ENCODE data around the gene SMARCD3. TPM values are rescaled to one million over a fixed set of nuclear protein-coding genes. Genes with fewer than 3 reads are reported as not detected.
A peak's percentile ranks its signal among the peaks of the same experiment; 100 is the strongest.

SMARCD3 gene
- total and polyA plus RNA-seq, 2 experiments from 2014 or later = 3.3 to 4.0 TPM

DNA sequence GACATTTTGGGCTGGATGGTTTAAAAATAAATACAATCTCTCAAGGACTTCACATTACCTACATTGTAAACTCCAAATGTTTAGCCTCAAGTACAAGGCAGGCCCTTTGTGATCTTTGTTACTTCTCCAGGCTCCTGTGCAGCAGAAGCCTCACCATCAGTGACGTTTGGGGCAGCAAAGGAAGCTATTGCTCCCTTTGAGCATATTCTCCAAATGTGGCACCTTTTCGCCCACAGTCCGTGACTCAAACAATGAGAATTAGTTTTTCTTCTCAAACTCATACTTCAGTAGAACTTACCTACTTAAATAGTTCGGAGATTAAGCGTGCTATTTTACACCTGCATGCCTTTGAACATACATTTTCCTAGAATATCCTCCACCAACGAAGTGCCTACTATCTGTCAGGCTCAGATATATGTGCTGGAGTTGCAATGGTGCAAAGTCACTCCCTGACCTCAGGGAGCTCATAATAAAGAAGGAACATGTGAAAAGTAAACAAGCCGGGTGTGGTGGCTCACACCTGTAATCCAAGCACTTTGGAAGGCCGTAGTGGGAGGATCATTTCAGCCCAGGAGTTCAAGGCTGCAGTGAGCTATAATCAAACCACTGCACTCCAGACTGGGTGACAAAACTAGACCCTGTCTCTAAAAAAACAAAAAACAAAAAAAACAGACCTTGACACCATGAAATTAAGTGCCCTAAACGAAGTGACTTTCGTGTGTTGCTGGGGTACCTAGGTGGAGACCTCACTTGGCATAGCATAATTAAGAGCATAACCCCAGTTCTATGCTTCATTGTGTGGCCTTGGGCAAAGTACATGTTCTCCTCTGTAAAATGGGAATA, 20.2 kb downstream of the SMARCD3 start:
- ATAC-seq (no peak), DNase-seq (ENCODE audit: low spot score) (no peak)
- H3K27me3 Mint-ChIP-seq (ENCODE audit: insufficient read depth, low read depth, poor library complexity) = peaks cover 15% of the 10 kb centered on the region
- H3K36me3 ChIP-seq (ENCODE audit: insufficient read depth) = peaks cover 5% of the 10 kb centered on the region
- H2AFZ ChIP-seq = peak overlapping the region; percentile 2
- H3K79me2 ChIP-seq (replicated peaks; ENCODE audit: insufficient read depth) = peaks cover 22% of the 10 kb centered on the region
- H3K27me3 ChIP-seq (ENCODE audit: insufficient read depth) = no peaks in the 10 kb centered on the region
- H3K4me3 Mint-ChIP-seq = peak overlapping the region; percentile 98
- H3K4me1 ChIP-seq (ENCODE audit: insufficient read depth) = peaks cover 14% of the 10 kb centered on the region
- peak overlapping the region; percentile 82 for H3K27ac ChIP-seq (ENCODE audit: low read depth)
- H3K27ac Mint-ChIP-seq = peak overlapping the region; percentile 98
- H3K4me3 ChIP-seq = peak overlapping the region; percentile 95
- H3K4me2 ChIP-seq = peak overlapping the region; percentile 78
- TF ChIP-seq, protein P1, sequence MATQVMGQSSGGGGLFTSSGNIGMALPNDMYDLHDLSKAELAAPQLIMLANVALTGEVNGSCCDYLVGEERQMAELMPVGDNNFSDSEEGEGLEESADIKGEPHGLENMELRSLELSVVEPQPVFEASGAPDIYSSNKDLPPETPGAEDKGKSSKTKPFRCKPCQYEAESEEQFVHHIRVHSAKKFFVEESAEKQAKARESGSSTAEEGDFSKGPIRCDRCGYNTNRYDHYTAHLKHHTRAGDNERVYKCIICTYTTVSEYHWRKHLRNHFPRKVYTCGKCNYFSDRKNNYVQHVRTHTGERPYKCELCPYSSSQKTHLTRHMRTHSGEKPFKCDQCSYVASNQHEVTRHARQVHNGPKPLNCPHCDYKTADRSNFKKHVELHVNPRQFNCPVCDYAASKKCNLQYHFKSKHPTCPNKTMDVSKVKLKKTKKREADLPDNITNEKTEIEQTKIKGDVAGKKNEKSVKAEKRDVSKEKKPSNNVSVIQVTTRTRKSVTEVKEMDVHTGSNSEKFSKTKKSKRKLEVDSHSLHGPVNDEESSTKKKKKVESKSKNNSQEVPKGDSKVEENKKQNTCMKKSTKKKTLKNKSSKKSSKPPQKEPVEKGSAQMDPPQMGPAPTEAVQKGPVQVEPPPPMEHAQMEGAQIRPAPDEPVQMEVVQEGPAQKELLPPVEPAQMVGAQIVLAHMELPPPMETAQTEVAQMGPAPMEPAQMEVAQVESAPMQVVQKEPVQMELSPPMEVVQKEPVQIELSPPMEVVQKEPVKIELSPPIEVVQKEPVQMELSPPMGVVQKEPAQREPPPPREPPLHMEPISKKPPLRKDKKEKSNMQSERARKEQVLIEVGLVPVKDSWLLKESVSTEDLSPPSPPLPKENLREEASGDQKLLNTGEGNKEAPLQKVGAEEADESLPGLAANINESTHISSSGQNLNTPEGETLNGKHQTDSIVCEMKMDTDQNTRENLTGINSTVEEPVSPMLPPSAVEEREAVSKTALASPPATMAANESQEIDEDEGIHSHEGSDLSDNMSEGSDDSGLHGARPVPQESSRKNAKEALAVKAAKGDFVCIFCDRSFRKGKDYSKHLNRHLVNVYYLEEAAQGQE (IDR thresholded peaks at IDR 0.05; ENCODE audit: unreplicated experiment) = no peak
- TF ChIP-seq, protein P2, sequence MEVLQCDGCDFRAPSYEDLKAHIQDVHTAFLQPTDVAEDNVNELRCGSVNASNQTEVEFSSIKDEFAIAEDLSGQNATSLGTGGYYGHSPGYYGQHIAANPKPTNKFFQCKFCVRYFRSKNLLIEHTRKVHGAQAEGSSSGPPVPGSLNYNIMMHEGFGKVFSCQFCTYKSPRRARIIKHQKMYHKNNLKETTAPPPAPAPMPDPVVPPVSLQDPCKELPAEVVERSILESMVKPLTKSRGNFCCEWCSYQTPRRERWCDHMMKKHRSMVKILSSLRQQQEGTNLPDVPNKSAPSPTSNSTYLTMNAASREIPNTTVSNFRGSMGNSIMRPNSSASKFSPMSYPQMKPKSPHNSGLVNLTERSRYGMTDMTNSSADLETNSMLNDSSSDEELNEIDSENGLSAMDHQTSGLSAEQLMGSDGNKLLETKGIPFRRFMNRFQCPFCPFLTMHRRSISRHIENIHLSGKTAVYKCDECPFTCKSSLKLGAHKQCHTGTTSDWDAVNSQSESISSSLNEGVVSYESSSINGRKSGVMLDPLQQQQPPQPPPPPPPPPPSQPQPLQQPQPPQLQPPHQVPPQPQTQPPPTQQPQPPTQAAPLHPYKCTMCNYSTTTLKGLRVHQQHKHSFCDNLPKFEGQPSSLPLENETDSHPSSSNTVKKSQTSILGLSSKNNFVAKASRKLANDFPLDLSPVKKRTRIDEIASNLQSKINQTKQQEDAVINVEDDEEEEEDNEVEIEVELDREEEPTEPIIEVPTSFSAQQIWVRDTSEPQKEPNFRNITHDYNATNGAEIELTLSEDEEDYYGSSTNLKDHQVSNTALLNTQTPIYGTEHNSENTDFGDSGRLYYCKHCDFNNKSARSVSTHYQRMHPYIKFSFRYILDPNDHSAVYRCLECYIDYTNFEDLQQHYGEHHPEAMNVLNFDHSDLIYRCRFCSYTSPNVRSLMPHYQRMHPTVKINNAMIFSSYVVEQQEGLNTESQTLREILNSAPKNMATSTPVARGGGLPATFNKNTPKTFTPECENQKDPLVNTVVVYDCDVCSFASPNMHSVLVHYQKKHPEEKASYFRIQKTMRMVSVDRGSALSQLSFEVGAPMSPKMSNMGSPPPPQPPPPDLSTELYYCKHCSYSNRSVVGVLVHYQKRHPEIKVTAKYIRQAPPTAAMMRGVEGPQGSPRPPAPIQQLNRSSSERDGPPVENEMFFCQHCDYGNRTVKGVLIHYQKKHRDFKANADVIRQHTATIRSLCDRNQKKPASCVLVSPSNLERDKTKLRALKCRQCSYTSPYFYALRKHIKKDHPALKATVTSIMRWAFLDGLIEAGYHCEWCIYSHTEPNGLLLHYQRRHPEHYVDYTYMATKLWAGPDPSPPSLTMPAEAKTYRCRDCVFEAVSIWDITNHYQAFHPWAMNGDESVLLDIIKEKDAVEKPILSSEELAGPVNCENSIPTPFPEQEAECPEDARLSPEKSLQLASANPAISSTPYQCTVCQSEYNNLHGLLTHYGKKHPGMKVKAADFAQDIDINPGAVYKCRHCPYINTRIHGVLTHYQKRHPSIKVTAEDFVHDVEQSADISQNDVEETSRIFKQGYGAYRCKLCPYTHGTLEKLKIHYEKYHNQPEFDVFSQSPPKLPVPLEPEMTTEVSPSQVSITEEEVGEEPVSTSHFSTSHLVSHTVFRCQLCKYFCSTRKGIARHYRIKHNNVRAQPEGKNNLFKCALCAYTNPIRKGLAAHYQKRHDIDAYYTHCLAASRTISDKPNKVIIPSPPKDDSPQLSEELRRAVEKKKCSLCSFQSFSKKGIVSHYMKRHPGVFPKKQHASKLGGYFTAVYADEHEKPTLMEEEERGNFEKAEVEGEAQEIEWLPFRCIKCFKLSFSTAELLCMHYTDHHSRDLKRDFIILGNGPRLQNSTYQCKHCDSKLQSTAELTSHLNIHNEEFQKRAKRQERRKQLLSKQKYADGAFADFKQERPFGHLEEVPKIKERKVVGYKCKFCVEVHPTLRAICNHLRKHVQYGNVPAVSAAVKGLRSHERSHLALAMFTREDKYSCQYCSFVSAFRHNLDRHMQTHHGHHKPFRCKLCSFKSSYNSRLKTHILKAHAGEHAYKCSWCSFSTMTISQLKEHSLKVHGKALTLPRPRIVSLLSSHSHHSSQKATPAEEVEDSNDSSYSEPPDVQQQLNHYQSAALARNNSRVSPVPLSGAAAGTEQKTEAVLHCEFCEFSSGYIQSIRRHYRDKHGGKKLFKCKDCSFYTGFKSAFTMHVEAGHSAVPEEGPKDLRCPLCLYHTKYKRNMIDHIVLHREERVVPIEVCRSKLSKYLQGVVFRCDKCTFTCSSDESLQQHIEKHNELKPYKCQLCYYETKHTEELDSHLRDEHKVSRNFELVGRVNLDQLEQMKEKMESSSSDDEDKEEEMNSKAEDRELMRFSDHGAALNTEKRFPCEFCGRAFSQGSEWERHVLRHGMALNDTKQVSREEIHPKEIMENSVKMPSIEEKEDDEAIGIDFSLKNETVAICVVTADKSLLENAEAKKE (CRISPR knock-in tag; IDR thresholded peaks at IDR 0.05) = no peak
- no peak for TF ChIP-seq ZNF331 (CRISPR knock-in tag; IDR thresholded peaks at IDR 0.05; ENCODE audit: low read depth)
- TF ChIP-seq POLR2AphosphoS5 (IDR thresholded peaks at IDR 0.05; ENCODE audit: low read depth) = no peak
- TF ChIP-seq NANOG (IDR thresholded peaks at IDR 0.05; ENCODE audit: borderline replicate concordance) = no peak
- no peak for TF ChIP-seq ZNF114 (CRISPR knock-in tag; IDR thresholded peaks at IDR 0.05)
- TF ChIP-seq JUNB (IDR thresholded peaks at IDR 0.05; ENCODE audit: unreplicated experiment) = no peak
- no peak for TF ChIP-seq EZH2phosphoT487 (IDR thresholded peaks at IDR 0.05; ENCODE audit: unreplicated experiment)
- TF ChIP-seq, protein P3, sequence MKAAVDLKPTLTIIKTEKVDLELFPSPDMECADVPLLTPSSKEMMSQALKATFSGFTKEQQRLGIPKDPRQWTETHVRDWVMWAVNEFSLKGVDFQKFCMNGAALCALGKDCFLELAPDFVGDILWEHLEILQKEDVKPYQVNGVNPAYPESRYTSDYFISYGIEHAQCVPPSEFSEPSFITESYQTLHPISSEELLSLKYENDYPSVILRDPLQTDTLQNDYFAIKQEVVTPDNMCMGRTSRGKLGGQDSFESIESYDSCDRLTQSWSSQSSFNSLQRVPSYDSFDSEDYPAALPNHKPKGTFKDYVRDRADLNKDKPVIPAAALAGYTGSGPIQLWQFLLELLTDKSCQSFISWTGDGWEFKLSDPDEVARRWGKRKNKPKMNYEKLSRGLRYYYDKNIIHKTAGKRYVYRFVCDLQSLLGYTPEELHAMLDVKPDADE (IDR thresholded peaks at IDR 0.05) = no peak
- no peak for TF ChIP-seq EZH2 (IDR thresholded peaks at IDR 0.05; ENCODE audit: low read depth, unreplicated experiment)
- TF ChIP-seq STAT1 (IDR thresholded peaks at IDR 0.05; ENCODE audit: unreplicated experiment) = no peak
- TF ChIP-seq, protein P4, sequence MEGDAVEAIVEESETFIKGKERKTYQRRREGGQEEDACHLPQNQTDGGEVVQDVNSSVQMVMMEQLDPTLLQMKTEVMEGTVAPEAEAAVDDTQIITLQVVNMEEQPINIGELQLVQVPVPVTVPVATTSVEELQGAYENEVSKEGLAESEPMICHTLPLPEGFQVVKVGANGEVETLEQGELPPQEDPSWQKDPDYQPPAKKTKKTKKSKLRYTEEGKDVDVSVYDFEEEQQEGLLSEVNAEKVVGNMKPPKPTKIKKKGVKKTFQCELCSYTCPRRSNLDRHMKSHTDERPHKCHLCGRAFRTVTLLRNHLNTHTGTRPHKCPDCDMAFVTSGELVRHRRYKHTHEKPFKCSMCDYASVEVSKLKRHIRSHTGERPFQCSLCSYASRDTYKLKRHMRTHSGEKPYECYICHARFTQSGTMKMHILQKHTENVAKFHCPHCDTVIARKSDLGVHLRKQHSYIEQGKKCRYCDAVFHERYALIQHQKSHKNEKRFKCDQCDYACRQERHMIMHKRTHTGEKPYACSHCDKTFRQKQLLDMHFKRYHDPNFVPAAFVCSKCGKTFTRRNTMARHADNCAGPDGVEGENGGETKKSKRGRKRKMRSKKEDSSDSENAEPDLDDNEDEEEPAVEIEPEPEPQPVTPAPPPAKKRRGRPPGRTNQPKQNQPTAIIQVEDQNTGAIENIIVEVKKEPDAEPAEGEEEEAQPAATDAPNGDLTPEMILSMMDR (conservative IDR thresholded peaks at IDR 0.05; ENCODE audit: low read depth in 2 of 2) = no peak
- no peak for TF ChIP-seq CREB1 (CRISPR knock-in tag; IDR thresholded peaks at IDR 0.05; ENCODE audit: low read depth)
- no peaks in the 10 kb centered on the region for H3K9me3 Mint-ChIP-seq
- no peaks in the 10 kb centered on the region for H3K9me2 ChIP-seq (ENCODE audit: insufficient read depth)
- H3K36me3 Mint-ChIP-seq (ENCODE audit: low read depth) = peaks cover 36% of the 10 kb centered on the region
- peaks cover 31% of the 10 kb centered on the region for H3K4me1 Mint-ChIP-seq
- H4K20me1 ChIP-seq (replicated peaks; ENCODE audit: insufficient read depth) = peaks cover 14% of the 10 kb centered on the region; the same call in 1 of the 2 replicates
- H3F3A ChIP-seq (replicated peaks; ENCODE audit: low read depth) = peaks cover 9% of the 10 kb centered on the region

Data from GM23338 (cell line).